GM21515 (cell line): ENCODE measurements around the gene ST6GALNAC3.

Experiments used
- ATAC-seq: cut with Tn5 transposase; IDR thresholded peaks from one replicate; pipeline ENCODE4 v1.9.1; 2021; ENCODE audit not compliant: unreplicated experiment

Gene ST6GALNAC3

GRCh38 chr1:76140227-76140626 is 65.7 kb downstream of the ST6GALNAC3 start:
- no peak for ATAC-seq

- ATAC-seq = no peak
These were observed 67.4 kb downstream of the ST6GALNAC3 start for GRCh38 chr1:76141929-76142328.

GRCh38 chr1:76142771-76143540 is 68.4 kb downstream of the ST6GALNAC3 start:
- no peak for ATAC-seq

GRCh38 chr1:76144247-76144646 is 69.7 kb downstream of the ST6GALNAC3 start:
- ATAC-seq = no peak

GRCh38 chr1:76145332-76145731 is 70.8 kb downstream of the ST6GALNAC3 start:
- no peak for ATAC-seq

GRCh38 chr1:76146184-76146583 is 71.6 kb downstream of the ST6GALNAC3 start:
- ATAC-seq = no peak

- no peak for ATAC-seq
These were observed 73.4 kb downstream of the ST6GALNAC3 start for GRCh38 chr1:76147917-76148316.

- ATAC-seq = no peak
These were observed 73.9 kb downstream of the ST6GALNAC3 start for GRCh38 chr1:76148460-76148859.

GRCh38 chr1:76153841-76154205 is 79.3 kb downstream of the ST6GALNAC3 start:
- ATAC-seq = no peak

GRCh38 chr1:76154206-76154956 is 79.8 kb downstream of the ST6GALNAC3 start:
- peak; percentile 97 for ATAC-seq

- ATAC-seq = no peak
These were observed 82.4 kb downstream of the ST6GALNAC3 start for GRCh38 chr1:76156987-76157386.

- no peak for ATAC-seq
These were observed 83.6 kb downstream of the ST6GALNAC3 start for GRCh38 chr1:76158126-76158525.

- no peak for ATAC-seq
These were observed 85.7 kb downstream of the ST6GALNAC3 start for GRCh38 chr1:76160225-76160624.

- ATAC-seq = no peak
These were observed 86.9 kb downstream of the ST6GALNAC3 start for GRCh38 chr1:76161451-76161850.

GRCh38 chr1:76162254-76162653 is 87.7 kb downstream of the ST6GALNAC3 start:
- ATAC-seq = no peak

GRCh38 chr1:76164165-76164564 is 89.6 kb downstream of the ST6GALNAC3 start:
- ATAC-seq = no peak

- no peak for ATAC-seq
These were observed 95.5 kb downstream of the ST6GALNAC3 start for GRCh38 chr1:76170084-76170483.

- ATAC-seq = no peak
These were observed 96.0 kb downstream of the ST6GALNAC3 start for GRCh38 chr1:76170513-76170912.

- ATAC-seq = no peak
These were observed 101.5 kb downstream of the ST6GALNAC3 start for GRCh38 chr1:76176000-76176399.

- no peak for ATAC-seq
These were observed 103.1 kb downstream of the ST6GALNAC3 start for GRCh38 chr1:76177615-76178014.

GRCh38 chr1:76179219-76179698 is 104.7 kb downstream of the ST6GALNAC3 start:
- no peak for ATAC-seq

GRCh38 chr1:76185207-76185606 is 110.7 kb downstream of the ST6GALNAC3 start:
- ATAC-seq = no peak
